Uterus (tissue), 4 donors: ENCODE measurements around the gene ECT2. TPM values are rescaled to one million over a fixed set of nuclear protein-coding genes. Genes with fewer than 3 reads are reported as not detected.
"Not testable (repeated sequence)": the region's sequence is repeated elsewhere in the genome, so short reads cannot be mapped to it uniquely, and the experiment has no call there.

Experiments used
- DNase-seq, 2 donors: peaks; one replicate each; pipeline ENCODE4 v3.0.0-alpha.2; 2019 to 2020
- H3K27ac ChIP-seq, 2 donors: fragments of 200-600 bp; sonication (generic); 1 replicate in 1 of 2; 2 replicates in 1 of 2; pipeline ENCODE4 v1.5.1; 2016 to 2018
- H3K27me3 ChIP-seq, 2 donors: fragments of 200-600 bp; sonication (generic); one replicate each; pipeline ENCODE4 v1.5.1; 2018 to 2019; ENCODE audit warnings: control low read depth in 1 of 2
- H3K36me3 ChIP-seq, 2 donors: fragments of 200-600 bp; sonication (generic); one replicate each; pipeline ENCODE4 v1.5.1; 2019; ENCODE audit warnings: control low read depth in 1 of 2
- H3K4me1 ChIP-seq, 2 donors: fragments of 200-600 bp; sonication (generic); one replicate each; pipeline ENCODE4 v1.5.1; 2018 to 2019; ENCODE audit warnings: control low read depth in 1 of 2
- H3K4me3 ChIP-seq, 2 donors: fragments of 200-600 bp; sonication (generic); 1 replicate in 1 of 2; 2 replicates in 1 of 2; pipeline ENCODE4 v1.5.1; 2018 to 2019; ENCODE audit warnings: mild to moderate bottlenecking in 1 of 2
- H3K9me3 ChIP-seq, 2 donors: fragments of 200-600 bp; sonication (generic); one replicate each; pipeline ENCODE4 v1.5.1; 2019; ENCODE audit warnings: control low read depth in 1 of 2
- CTCF ChIP-seq, 4 experiments: fragments of 200-600 bp in 2 of 4; fragments of 450-650 bp in 2 of 4; sonication (generic) in 2 of 4; IDR thresholded peaks; one replicate each; pipeline ENCODE4 v1.5.1; 2016 to 2019; ENCODE audit warnings: antibody characterized with exemption in 4 of 4, mild to moderate bottlenecking in 2 of 4, moderate library complexity in 1 of 4
- POLR2A ChIP-seq, 2 donors: fragments of 450-650 bp; IDR thresholded peaks; one replicate each; pipeline ENCODE4 v1.6.1; 2016; ENCODE audit warnings: antibody characterized with exemption in 2 of 2, mild to moderate bottlenecking in 1 of 2, moderate library complexity in 1 of 2
- intact Hi-C: fragments of 100-400 bp; cut with DNase I; formaldehyde crosslinking; loops from one replicate; pipeline ENCODE4 v1.15.1; 2023; ENCODE audit warnings: low total_unique reads
- total RNA-seq, 4 donors: library from RNA; depleted of rRNA in 3 of 4; stranded (reverse); fragments of >200 nt in 3 of 4; gene quantifications; one replicate each; pipeline versions ENCODE4 v1.1.0 to v1.2.4, GENCODE V29; 2014 to 2023
- donor health status: DM: yes; HTN: yes; CAD: no.

Gene ECT2
- total RNA-seq, 4 donors from 2014 or later, result 2.6 to 52.9 (median 4.9) TPM

GRCh38 chr3:172820492-172820891 is 70.0 kb downstream of the ECT2 start:
- Histone ChIP-seq H3K36me3 (no peaks in the 10 kb centered on the region), H3K27ac (no peak overlapping the region), H3K27me3 (no peaks in the 10 kb centered on the region), H3K4me3 (no peak overlapping the region), H3K4me1 (no peaks in the 10 kb centered on the region), H3K9me3 (no peaks in the 10 kb centered on the region)
- intact Hi-C loops, result no loop called here
- no peak for DNase-seq
- no peak for TF ChIP-seq POLR2A (IDR thresholded peaks at IDR 0.05)

DNA sequence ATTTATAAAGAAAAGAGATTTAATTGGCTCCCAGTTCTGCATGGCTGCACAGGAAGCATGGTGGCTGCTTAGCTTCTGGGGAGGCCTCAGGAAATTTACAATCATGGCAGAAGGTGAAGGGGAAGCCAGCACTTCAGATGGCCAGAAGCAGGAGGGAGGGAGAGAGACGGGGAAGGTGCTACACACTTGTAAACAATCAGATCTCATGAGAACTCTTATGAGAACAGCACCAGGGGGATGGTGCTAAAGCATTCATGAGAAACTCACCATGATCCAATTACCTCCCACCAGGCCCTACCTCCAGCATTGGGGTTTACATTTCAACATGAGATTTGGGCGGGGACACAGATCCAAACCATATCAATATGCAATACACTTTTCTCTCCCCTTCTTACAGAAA is 73.7 kb downstream of the ECT2 start:
- TF ChIP-seq POLR2A (IDR thresholded peaks at IDR 0.05), result no peak
- TF ChIP-seq CTCF (IDR thresholded peaks at IDR 0.05), result no peak
- intact Hi-C loops, result no loop called here
- Histone ChIP-seq H3K4me3 (no peak overlapping the region), H3K9me3 (no peaks in the 10 kb centered on the region), H3K27me3 (no peaks in the 10 kb centered on the region), H3K4me1 (no peaks in the 10 kb centered on the region), H3K27ac (no peak overlapping the region), H3K36me3 (no peaks in the 10 kb centered on the region)
- no peak for DNase-seq

DNA sequence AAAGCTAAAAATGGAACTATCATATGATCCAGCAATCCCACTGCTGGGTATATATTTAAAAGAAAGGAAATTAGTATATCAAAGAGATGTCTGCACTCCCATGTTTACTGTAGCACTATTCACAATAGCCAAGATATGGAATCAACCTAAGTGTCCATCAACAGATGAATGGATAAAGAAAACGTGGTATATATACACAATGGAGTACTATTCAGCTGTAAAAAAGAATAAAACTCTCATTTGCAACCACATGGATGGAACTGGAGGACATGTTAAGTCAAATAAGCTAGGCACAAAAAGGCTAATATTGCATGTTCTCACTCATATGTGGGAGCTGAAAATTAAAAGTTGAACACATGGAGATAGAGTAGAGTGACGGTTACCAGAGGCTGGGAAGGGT is 76.7 kb downstream of the ECT2 start:
- H3K27me3 ChIP-seq, H3K36me3 ChIP-seq, H3K4me3 ChIP-seq, H3K4me1 ChIP-seq, H3K9me3 ChIP-seq, DNase-seq, intact Hi-C loops, H3K27ac ChIP-seq: not testable (repeated sequence)

GRCh38 chr3:172832983-172833382 is 82.5 kb downstream of the ECT2 start:
- TF ChIP-seq CTCF (IDR thresholded peaks at IDR 0.05) (no peak), POLR2A (IDR thresholded peaks at IDR 0.05) (no peak)
- Histone ChIP-seq H3K4me1 (no peaks in the 10 kb centered on the region), H3K36me3 (no peaks in the 10 kb centered on the region), H3K4me3 (no peak overlapping the region), H3K27ac (no peak overlapping the region), H3K9me3 (no peaks in the 10 kb centered on the region), H3K27me3 (no peaks in the 10 kb centered on the region)
- DNase-seq, result no peak
- intact Hi-C loops, result no loop called here

DNA sequence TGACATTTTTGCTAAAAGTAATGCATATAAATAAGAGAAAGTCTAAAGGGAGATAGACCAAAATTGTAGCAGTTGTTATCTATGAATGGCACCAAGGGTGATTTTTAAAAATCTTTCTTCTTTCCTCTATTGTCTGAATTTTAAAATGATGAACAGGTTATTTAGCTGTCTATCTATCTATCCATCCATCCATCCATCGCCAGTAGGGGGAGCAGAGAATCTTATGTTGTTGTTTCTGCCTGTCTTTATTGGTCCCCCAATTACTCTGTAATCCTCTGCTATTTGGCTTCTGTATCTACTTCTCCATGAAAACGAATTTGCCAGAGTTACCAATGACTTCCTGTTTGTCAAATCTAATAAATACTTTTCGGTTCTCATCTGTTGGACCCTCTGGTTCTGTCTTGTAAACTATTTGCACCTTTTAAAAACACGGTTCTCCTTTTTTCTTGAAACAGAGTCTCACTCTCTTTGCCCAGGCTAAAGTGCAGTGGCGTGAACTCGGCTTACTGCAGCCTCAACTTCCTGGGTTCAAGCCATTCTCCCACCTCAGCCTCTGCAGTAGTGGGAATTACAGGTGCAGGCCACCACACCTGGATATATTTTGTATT is 86.0 kb downstream of the ECT2 start:
- DNase-seq, result peak in 1 of 2 donors; percentile 29
- H3K36me3 ChIP-seq, result no peaks in the 10 kb centered on the region
- no peaks in the 10 kb centered on the region for H3K27me3 ChIP-seq
- H3K4me3 ChIP-seq, result no peak overlapping the region
- no peak overlapping the region for H3K27ac ChIP-seq
- no peaks in the 10 kb centered on the region for H3K9me3 ChIP-seq
- no peaks in the 10 kb centered on the region for H3K4me1 ChIP-seq
- TF ChIP-seq POLR2A (IDR thresholded peaks at IDR 0.05) (no peak), CTCF (IDR thresholded peaks at IDR 0.05) (peak; percentile 26 to 39 (median 32))
- intact Hi-C loops, result no loop called here

DNA sequence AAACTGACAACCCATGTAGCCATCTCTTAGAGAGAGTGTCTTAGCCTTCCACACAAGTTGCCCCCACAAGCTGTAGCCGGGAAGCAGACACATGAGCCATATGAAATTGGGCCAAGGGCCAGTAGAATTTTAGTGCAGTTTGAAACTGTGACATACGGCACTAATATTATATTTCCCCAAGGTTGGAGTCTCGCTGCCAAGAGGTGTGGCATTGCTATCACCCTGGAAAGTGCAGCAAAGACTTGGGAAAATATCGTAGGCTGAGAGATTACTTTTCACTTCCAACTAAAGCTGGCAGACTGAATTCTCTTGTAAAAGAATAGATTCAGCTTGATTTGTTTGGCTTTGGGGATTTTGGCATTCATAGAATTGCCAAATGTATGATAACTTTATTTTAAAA is 89.2 kb downstream of the ECT2 start:
- intact Hi-C loops, result no loop called here

More for the DNA sequence above, 89.2 kb downstream of the ECT2 start:
- H3K4me3 ChIP-seq, result no peak overlapping the region
- TF ChIP-seq POLR2A (IDR thresholded peaks at IDR 0.05) (no peak), CTCF (IDR thresholded peaks at IDR 0.05) (no peak)
- H3K4me1 ChIP-seq, result no peaks in the 10 kb centered on the region
- H3K27ac ChIP-seq, result no peak overlapping the region
- no peak for DNase-seq
- no peaks in the 10 kb centered on the region for H3K27me3 ChIP-seq
- H3K9me3 ChIP-seq, result no peaks in the 10 kb centered on the region
- H3K36me3 ChIP-seq, result no peaks in the 10 kb centered on the region
